GM21528 (cell line): ENCODE measurements around the gene PDZD2.

Source experiments
- ATAC-seq: cut with Tn5 transposase; IDR thresholded peaks from one replicate; pipeline ENCODE4 v1.9.1; 2021; ENCODE audit warnings: mild to moderate bottlenecking, moderate library complexity; ENCODE audit not compliant: unreplicated experiment, low FRiP score

Gene PDZD2

GRCh38 chr5:32144378-32145207, 505.7 kb downstream of the PDZD2 start:
- no peak for ATAC-seq

- ATAC-seq: no peak
Observed at GRCh38 chr5:32145378-32145777, 506.4 kb downstream of the PDZD2 start.

DNA sequence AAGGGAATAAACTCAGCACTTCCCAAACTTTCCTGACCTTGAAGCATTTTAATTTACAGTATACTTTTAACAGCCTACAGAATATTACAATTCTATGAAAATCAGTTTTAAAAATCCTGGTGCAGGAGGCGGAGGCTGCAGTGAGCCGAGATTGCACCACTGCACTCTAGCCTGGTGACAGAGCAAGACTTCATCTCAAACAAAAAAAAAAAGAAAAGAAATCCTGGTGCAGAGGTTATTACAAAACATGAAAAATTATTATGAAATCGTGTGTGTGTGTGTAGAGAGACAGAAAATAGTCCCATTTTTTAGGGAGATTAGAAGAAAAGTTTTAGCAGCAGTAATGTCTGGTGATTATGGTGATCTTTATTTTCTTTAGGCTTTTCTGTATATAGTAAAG, 508.3 kb downstream of the PDZD2 start:
- no peak for ATAC-seq

DNA sequence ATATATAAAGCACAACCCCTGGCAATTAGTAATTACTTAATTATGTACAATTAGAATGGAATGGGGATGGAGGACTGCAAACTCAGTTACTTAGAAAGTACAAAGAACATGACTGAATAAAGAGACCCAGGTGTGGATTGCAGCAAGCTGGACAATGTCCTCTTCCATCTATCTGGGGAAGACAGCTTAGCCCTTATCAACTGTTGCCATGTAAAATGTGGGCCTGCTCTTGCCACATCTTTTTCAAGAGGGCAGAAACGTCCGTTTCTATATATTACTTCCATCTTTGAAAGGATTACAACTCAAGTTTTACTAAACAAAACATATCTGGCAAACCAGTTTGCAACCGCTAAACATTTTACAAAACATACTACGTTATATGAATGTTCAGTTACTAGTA, 509.0 kb downstream of the PDZD2 start:
- no peak for ATAC-seq

DNA sequence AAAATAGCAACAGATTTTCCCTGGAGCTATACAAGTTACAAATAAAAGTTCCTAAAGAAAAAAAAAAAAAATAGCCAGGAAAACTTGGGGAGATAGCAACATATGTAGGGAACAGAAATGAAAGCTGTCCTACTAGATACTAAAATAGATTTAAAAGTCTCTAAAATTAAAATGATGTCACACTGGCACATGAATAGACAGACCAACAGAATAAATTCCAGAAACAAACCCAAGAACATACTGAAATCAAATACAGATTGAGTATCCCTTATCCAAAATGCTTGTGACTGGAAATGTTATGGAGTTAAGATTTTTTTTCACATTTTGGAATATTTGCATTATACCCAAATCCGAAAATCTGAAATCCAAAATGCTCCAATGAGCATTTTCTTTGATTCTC, 511.4 kb downstream of the PDZD2 start:
- ATAC-seq: no peak

- ATAC-seq: no peak
Observed at GRCh38 chr5:32151198-32151597, 512.3 kb downstream of the PDZD2 start.

DNA sequence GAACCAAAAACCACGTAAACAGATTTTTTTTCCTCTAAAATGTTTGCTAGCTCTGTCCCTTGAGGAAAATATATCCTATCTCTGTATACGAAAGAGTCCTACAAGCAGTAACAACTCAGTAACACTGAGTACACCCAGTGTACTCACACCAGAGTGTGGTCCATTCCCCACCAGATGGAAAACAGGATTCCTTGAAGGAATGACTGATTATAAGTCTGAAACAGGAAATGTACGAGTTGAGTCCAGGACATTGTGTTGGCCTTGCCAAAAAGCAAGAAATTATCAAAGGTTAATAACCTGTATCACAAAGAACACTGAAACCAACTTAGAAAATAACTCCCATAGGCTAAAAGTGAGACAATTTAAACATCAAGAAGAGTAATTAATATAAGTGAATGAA, 514.8 kb downstream of the PDZD2 start:
- ATAC-seq: no peak

GRCh38 chr5:32155211-32155610, 516.3 kb downstream of the PDZD2 start:
- ATAC-seq: no peak

DNA sequence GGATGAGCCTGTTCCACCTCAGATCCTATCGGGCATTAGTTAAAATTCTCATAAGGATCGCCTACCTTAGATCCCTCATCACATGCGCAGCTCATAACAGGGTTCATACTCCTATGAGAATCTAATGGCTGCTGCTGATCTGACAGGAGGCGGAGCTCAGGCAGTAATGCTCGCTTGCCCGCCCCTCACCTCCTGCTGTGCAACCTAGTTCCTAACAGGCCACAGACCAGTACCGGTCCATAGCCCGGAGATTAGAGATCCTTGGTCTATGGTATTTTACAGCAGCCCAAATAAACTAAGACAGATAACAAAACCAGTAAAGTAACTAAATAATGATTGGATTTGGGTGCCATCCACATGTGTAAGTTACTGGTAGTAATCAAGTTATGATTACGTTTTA, 517.7 kb downstream of the PDZD2 start:
- no peak for ATAC-seq

GRCh38 chr5:32157078-32157477, 518.1 kb downstream of the PDZD2 start:
- ATAC-seq: no peak

DNA sequence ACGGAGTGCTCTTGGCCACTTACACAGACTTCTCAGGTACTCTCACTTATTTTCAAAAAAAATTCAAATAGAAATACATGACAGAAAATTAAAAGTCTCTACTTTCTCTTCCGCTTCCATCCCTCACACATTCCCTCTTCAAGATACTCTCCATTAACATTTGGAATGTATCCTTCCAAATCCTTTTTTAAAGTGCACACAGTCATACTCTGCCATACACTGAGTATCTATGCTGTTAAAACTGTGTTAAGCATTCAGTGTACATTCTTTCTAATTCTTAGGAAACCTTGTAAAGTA, 519.7 kb downstream of the PDZD2 start:
- ATAC-seq: no peak

DNA sequence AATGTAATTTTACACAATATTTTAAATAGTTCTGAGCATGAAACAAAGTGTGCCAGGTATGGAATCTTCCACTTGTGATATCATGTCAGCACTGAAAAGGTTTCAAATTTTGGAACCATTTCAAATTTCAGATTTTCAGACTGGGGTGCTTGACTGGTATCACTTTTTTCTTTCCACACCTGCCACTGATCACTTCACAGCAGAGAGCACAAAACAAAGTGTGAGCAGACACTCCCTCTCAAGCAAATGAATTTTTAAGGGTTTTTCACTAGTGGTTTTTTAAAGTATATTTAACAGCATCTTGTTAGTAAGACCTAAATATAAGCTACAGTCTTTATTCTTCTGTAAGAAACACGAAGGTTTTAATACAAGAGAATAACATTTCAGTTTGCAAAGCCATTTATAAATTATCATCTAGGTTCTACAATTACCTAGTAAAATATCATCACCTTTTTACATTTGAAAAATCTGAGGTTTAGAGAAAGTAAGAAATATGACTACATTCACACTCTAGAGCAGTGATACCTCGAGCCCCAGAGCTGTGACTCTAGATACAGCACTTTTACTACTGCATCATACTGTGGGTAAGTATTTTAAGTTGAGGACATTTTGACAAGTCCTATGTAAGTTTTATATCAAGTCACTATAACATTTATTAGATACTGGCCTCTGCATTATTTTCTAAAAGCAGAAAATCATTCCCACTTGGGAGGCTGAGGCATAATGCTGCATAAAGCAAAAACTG, 520.6 kb downstream of the PDZD2 start:
- no peak for ATAC-seq

- no peak for ATAC-seq
Observed at GRCh38 chr5:32160228-32160627, 521.3 kb downstream of the PDZD2 start.
